GM21528 (cell line): ENCODE data around the gene TRIM46.
A peak's percentile ranks its signal among the peaks of the same experiment; 100 is the strongest.

Experiments
- ATAC-seq: cut with Tn5 transposase; IDR thresholded peaks from one replicate; pipeline ENCODE4 v1.9.1; 2021; ENCODE audit warnings: mild to moderate bottlenecking, moderate library complexity; ENCODE audit not compliant: unreplicated experiment, low FRiP score

The TRIM46 gene

GRCh38 chr1:155171836-155172731 lies 1.6 kb upstream of the TRIM46 start:
- ATAC-seq = peak; percentile 11

DNA sequence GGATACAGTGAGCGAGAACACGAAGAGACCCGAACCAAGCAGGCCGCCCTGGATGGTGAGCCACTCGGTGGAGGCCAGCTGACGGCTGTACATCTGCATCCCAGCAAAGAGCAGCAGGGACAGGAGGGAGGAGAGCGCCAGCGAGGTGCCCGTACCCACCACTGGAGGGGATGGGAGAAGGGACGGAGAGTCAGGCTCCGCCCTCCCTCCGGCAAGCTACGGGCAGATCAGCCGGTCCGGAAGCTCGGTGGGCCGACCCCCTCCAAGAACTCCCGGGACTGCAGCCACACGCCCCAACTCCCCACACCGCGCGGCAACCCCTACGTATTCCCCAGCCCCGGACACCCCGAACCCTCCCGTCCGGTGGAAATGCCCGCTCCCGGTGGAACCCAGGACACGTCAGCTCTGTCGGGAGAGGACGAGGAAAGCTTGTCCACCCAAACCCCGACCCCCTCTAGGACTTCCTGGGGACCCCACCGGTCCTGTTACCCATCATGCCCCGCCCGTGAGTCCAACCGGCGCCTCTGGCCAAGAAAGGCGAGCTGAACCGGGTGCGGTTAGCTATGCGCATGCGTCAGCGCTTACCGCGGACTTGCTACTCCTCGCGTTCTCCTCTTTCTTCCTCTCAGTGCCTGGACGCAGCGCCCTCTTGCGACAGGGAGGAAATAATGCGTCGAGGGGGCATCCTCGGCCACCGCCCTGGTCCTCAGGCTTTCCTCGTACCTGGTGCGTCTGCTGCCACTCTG lies 744 bp upstream of the TRIM46 start, which contains the start of gene KRTCAP2:
KRTCAP2 (minus strand) TSS at position 573 of the 746 bp plus-strand sequence; CDS start at position 493, 80 bp downstream.
- peak; percentile 78 for ATAC-seq

DNA sequence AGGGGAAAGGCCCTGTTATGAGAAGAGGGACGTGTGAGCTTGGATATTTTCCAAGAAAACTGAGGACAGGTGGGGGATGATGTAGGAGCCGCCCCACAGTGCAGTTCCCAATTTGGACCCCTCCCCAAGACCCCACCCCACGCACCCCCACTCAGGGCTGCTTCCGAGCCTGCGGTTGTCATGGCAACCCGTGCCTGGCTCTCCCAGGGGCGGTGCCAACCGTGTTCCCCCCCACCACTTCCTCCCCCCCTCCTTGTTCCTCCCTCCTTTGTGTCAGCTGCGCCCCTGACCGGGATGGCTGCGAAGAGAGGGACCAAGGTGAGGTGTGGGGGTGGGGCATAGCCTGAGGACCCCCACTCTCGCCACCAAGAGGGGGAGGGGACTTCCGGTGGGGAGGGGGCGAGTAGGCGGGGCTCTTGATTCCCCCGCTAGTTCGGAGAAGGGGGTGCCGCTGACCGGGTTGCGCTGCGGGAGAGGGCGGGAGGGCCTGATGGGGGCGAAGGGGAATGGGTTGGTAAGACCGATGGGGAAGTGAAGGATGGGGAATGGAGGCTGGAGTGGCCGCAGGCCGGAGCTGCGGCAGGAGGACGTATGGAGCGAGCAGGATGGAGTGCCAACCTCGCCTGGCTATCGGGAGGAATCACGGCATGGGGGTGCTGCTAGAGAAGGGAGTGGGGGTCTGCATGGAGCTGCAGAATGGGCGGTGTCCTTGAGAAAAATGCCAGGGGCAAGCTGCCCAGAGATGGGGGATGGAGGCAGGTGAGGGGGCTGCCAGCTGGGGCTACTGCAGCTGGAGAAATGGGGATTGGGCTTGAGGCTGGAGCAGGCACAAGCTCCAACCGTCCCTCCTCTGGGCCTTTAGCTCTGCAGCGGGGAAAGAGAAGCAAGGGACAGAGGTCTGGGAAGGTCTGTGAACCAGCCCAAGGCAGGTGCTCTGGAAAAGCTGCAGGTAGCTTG lies 953 bp downstream of the TRIM46 start:
- no peak for ATAC-seq

- no peak for ATAC-seq
Observed at GRCh38 chr1:155175281-155175926, 1.8 kb downstream of the TRIM46 start.

DNA sequence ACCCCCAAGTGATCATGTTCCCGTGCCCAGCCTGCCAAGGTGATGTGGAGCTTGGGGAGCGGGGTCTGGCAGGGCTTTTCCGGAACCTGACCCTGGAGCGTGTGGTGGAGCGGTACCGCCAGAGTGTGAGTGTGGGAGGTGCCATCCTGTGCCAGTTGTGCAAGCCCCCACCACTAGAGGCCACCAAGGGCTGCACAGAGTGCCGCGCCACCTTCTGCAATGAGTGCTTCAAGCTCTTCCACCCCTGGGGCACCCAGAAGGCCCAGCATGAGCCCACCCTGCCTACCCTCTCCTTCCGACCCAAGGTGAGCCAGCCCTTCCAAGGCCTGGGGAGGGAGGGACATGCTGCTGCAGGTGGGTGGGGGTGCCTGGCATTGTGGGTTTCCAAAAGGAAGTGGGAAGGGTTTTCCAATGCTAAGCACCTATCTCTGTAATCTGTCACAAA lies 2.3 kb downstream of the TRIM46 start:
- no peak for ATAC-seq

- ATAC-seq = no peak
Observed at GRCh38 chr1:155176544-155177071, 3.0 kb downstream of the TRIM46 start.

GRCh38 chr1:155177192-155177917 lies 3.7 kb downstream of the TRIM46 start:
- ATAC-seq = no peak

DNA sequence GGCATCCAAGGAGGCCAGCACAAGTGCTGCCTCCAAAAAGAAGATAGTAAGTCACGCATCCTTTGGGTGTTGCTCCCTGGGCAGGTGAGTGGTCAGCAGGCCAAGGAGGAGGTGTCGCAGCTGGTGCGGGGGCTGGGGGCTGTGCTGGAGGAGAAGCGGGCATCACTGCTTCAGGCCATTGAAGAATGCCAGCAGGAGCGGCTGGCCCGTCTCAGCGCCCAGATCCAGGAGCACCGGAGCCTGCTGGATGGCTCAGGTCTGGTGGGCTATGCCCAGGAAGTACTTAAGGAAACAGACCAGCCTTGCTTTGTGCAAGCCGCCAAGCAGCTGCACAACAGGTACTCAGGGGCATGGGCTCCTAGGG lies 4.3 kb downstream of the TRIM46 start:
- no peak for ATAC-seq

DNA sequence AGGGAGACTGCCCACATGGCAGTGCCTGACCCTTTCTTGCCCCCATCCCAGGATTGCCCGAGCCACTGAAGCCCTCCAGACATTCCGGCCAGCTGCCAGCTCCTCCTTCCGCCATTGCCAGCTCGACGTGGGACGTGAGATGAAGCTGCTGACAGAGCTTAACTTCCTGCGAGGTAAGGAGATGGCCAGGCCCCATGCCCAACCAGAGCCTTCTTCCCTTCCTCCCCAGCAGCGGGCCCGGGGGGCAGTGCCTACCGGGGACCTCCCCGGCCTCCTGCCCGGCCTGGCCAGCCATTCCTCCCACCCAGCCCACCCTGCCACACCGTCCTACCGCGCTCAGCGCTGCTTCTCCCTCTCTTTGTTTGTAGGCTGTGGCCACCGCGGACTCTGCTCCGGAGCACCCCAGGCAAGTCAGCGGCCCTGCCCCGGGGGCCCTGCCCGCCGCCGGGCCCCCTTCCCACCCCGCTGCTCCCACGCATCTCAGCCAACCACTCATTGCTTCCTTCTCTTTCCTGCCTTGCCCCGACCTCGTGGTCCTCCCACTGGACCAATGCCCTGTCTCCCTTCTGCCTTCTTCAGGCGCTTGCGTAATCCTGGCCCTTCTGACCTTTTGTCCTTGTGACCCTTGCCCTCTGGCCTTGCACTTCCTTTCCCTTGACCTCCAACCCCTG lies 4.9 kb downstream of the TRIM46 start:
- no peak for ATAC-seq

GRCh38 chr1:155179112-155180031 lies 5.7 kb downstream of the TRIM46 start:
- no peak for ATAC-seq

- ATAC-seq = no peak
Observed at GRCh38 chr1:155181371-155182051, 7.9 kb downstream of the TRIM46 start.

- ATAC-seq = no peak
Observed at GRCh38 chr1:155182052-155182550, 8.5 kb downstream of the TRIM46 start.

DNA sequence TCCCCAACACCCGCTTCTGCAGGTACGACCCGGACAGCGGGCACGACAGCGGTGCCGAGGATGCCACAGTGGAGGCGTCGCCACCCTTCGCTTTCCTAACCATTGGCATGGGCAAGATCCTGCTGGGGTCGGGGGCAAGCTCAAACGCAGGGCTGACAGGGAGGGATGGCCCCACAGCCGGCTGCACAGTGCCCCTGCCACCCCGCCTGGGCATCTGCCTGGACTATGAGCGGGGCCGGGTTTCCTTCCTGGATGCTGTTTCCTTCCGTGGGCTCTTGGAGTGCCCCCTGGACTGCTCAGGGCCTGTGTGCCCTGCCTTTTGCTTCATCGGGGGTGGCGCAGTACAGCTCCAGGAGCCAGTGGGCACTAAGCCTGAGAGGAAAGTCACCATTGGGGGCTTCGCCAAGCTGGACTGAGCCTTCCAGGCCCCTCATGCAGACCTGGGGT lies 10.1 kb downstream of the TRIM46 start:
- no peak for ATAC-seq

GRCh38 chr1:155184351-155184811 lies 10.7 kb downstream of the TRIM46 start:
- ATAC-seq = no peak

DNA sequence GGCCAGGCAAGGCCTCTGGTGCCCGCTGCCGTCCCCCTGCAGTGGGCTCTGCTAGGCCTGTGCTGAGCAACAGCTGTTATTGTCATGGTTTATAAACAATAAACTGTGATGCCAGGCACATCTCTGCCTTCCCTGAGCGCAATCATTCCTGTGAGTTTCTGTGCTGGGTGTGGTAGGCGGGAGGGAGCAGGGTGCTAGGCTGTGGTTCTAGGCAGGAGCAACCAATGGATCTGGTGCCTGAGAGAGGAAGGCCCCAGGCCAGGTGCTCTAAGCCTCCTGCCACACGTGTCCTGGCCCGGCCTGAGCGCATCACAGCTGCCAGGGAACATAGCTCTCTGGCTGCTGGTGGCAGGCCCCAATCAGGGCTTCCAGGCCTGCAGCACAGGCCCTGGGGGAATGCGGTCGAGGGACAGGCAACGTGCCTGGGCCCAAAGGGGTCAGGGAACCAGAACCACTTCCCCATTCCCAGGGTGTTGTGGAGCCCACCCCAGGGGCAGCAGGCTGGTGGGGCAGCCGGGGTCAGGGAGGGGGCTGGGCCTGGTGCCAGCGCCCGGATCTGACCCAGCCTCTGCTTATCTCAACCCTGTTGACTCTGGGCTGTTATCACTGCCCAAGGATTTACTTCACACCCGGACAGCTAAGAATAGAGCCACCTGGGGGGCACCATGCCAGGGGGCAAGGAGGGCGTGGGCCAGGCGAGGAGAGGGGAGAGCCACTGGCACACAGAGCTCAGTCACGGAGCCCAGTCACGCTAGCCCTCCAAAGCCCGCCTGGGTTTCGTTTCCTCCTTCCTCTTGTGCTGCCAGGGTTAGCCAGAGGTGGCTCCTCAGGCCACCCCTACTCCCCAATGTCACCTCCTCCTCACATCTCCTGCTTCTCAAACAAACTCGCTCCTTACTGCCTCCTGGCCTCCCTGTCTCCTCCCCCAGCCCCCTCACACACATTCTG lies 11.5 kb downstream of the TRIM46 start:
- ATAC-seq = peak; percentile 80

GRCh38 chr1:155185783-155186066 lies 12.1 kb downstream of the TRIM46 start:
- ATAC-seq = peak; percentile 25
